ENCODE measurements around the gene NOS1AP. TPM values are rescaled to one million over a fixed set of nuclear protein-coding genes. Genes with fewer than 3 reads are reported as not detected.

The NOS1AP gene
- total and polyA plus RNA-seq, 9 of the 15 experiments (the other 6 are each of a cell fraction or from before 2014, with no cell fraction given), result 0.07 to 1.5 (median 0.22) TPM

DNA sequence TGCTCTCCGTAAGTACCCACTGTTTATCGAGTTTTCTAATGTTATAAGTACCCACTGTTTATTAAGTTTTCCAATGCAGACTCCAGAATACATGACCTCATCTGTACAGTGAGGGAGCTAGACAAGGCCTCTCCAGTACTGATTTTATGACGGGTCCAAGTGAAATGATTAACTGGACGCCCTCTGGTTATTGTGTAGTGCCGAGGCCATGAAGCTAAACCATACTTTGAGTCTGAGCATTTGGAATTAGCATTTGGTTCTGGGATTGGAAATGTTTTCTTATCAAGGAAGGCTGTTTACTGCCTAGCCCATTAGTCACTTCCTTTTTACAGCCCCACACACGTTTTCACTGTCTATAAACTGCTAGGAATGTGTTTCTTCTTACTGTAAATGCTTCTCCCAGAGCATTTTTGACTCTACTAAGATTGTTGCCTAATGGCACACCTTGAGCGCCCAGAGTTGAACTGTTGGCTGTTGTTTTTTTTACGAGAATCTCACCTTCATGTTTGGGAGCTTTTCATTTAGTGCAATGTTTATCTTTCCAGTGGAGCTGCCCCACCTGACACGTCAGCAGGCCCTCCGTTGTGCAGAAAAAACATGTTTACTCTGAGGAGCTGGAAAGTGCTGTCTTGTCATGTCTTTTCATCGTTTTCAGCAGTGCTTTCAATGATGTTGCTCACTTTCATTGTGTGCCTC is 280.3 kb downstream of the NOS1AP start (continued):
- TF ChIP-seq, protein P1, sequence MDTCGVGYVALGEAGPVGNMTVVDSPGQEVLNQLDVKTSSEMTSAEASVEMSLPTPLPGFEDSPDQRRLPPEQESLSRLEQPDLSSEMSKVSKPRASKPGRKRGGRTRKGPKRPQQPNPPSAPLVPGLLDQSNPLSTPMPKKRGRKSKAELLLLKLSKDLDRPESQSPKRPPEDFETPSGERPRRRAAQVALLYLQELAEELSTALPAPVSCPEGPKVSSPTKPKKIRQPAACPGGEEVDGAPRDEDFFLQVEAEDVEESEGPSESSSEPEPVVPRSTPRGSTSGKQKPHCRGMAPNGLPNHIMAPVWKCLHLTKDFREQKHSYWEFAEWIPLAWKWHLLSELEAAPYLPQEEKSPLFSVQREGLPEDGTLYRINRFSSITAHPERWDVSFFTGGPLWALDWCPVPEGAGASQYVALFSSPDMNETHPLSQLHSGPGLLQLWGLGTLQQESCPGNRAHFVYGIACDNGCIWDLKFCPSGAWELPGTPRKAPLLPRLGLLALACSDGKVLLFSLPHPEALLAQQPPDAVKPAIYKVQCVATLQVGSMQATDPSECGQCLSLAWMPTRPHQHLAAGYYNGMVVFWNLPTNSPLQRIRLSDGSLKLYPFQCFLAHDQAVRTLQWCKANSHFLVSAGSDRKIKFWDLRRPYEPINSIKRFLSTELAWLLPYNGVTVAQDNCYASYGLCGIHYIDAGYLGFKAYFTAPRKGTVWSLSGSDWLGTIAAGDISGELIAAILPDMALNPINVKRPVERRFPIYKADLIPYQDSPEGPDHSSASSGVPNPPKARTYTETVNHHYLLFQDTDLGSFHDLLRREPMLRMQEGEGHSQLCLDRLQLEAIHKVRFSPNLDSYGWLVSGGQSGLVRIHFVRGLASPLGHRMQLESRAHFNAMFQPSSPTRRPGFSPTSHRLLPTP (IDR thresholded peaks at IDR 0.05; ENCODE audit: borderline replicate concordance, extremely low read depth, insufficient read length), result no peak
- TF ChIP-seq, protein P2, sequence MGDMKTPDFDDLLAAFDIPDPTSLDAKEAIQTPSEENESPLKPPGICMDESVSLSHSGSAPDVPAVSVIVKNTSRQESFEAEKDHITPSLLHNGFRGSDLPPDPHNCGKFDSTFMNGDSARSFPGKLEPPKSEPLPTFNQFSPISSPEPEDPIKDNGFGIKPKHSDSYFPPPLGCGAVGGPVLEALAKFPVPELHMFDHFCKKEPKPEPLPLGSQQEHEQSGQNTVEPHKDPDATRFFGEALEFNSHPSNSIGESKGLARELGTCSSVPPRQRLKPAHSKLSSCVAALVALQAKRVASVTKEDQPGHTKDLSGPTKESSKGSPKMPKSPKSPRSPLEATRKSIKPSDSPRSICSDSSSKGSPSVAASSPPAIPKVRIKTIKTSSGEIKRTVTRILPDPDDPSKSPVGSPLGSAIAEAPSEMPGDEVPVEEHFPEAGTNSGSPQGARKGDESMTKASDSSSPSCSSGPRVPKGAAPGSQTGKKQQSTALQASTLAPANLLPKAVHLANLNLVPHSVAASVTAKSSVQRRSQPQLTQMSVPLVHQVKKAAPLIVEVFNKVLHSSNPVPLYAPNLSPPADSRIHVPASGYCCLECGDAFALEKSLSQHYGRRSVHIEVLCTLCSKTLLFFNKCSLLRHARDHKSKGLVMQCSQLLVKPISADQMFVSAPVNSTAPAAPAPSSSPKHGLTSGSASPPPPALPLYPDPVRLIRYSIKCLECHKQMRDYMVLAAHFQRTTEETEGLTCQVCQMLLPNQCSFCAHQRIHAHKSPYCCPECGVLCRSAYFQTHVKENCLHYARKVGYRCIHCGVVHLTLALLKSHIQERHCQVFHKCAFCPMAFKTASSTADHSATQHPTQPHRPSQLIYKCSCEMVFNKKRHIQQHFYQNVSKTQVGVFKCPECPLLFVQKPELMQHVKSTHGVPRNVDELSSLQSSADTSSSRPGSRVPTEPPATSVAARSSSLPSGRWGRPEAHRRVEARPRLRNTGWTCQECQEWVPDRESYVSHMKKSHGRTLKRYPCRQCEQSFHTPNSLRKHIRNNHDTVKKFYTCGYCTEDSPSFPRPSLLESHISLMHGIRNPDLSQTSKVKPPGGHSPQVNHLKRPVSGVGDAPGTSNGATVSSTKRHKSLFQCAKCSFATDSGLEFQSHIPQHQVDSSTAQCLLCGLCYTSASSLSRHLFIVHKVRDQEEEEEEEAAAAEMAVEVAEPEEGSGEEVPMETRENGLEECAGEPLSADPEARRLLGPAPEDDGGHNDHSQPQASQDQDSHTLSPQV (IDR thresholded peaks at IDR 0.05), result peak; percentile 64
- TF ChIP-seq PTTG1 (tag; IDR thresholded peaks at IDR 0.05; ENCODE audit: low read depth) (no peak), ZEB2 (IDR thresholded peaks at IDR 0.05) (0 out of 2 replicates have a peak, but pooled peaks have one; percentile 5), NRF1 (conservative IDR thresholded peaks at IDR 0.05 in 1 of 2, IDR thresholded peaks at IDR 0.05 in 1 of 2) (no peak), ATF7 (IDR thresholded peaks at IDR 0.05) (peak; percentile 26; the same call in 1 of the 2 replicates), NFRKB (IDR thresholded peaks at IDR 0.05; ENCODE audit: low read depth) (0 out of 2 replicates have a peak, but pooled peaks have one; percentile 48), CBX5 (IDR thresholded peaks at IDR 0.05; ENCODE audit: borderline replicate concordance, low read depth) (no peak), BRF1 (IDR thresholded peaks at IDR 0.05; ENCODE audit: borderline replicate concordance, extremely low read depth, insufficient read length) (no peak), ZKSCAN8 (CRISPR knock-in tag; IDR thresholded peaks at IDR 0.05) (peak; percentile 74; the same call in 1 of the 2 replicates), POLR2B (IDR thresholded peaks at IDR 0.05; ENCODE audit: low read depth, partially characterized antibody) (no peak), SPI1 (IDR thresholded peaks at IDR 0.05; ENCODE audit: borderline replicate concordance, low read depth, low read length) (peak; percentile 85), ZNF253 (CRISPR knock-in tag; conservative IDR thresholded peaks at IDR 0.05) (no peak), SMARCA4 (IDR thresholded peaks at IDR 0.05) (peak; percentile 57; the same call in 1 of the 2 replicates), ZNF586 (CRISPR knock-in tag; conservative IDR thresholded peaks at IDR 0.05) (no peak), FOXJ3 (CRISPR knock-in tag; IDR thresholded peaks at IDR 0.05) (no peak), MCM5 (IDR thresholded peaks at IDR 0.05; ENCODE audit: low read depth) (no peak), ATF1 (CRISPR knock-in tag; IDR thresholded peaks at IDR 0.05) (no peak), ATF1 (tag; IDR thresholded peaks at IDR 0.05) (peak; percentile 40; the same call in 1 of the 2 replicates), EP300 (IDR thresholded peaks at IDR 0.05; ENCODE audit: low read length) (0 out of 2 replicates have a peak, but pooled peaks have one; percentile 6)
- TF ChIP-seq, protein P3, sequence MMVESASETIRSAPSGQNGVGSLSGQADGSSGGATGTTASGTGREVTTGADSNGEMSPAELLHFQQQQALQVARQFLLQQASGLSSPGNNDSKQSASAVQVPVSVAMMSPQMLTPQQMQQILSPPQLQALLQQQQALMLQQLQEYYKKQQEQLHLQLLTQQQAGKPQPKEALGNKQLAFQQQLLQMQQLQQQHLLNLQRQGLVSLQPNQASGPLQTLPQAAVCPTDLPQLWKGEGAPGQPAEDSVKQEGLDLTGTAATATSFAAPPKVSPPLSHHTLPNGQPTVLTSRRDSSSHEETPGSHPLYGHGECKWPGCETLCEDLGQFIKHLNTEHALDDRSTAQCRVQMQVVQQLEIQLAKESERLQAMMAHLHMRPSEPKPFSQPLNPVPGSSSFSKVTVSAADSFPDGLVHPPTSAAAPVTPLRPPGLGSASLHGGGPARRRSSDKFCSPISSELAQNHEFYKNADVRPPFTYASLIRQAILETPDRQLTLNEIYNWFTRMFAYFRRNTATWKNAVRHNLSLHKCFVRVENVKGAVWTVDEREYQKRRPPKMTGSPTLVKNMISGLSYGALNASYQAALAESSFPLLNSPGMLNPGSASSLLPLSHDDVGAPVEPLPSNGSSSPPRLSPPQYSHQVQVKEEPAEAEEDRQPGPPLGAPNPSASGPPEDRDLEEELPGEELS (CRISPR knock-in tag; IDR thresholded peaks at IDR 0.05; ENCODE audit: borderline replicate concordance), result no peak
